GM12878 (cell line): ENCODE measurements around the gene MYH9. TPM values are rescaled to one million over a fixed set of nuclear protein-coding genes. Genes with fewer than 3 reads are reported as not detected.

ENCODE experiments used
- CHD2 ChIP-seq: IDR thresholded peaks from 2 replicates; pipeline ENCODE4 v1.6.1; 2011; ENCODE audit warnings: low read depth, low read length, improper control_type of control experiment, borderline replicate concordance
- CREB1 ChIP-seq: IDR thresholded peaks from 2 replicates; pipeline ENCODE4 v1.6.1; 2012; ENCODE audit warnings: low read depth, mild to moderate bottlenecking, inconsistent platforms
- E2F8 ChIP-seq: fragments of 450-650 bp; IDR thresholded peaks from 2 replicates; pipeline ENCODE4 v1.6.1; 2018; ENCODE audit warnings: mild to moderate bottlenecking, low read depth, moderate library complexity; ENCODE audit not compliant: partially characterized antibody
- FOXK2 ChIP-seq: fragments of 450-650 bp; IDR thresholded peaks from 2 replicates; pipeline ENCODE4 v1.6.1; 2017; ENCODE audit warnings: mild to moderate bottlenecking, moderate library complexity
- IKZF1 ChIP-seq: fragments of 450-650 bp; conservative IDR thresholded peaks from 2 replicates; pipeline ENCODE4 v1.6.1; 2017; ENCODE audit warnings: antibody characterized with exemption, mild to moderate bottlenecking
- MEF2A ChIP-seq: IDR thresholded peaks from 2 replicates; pipeline ENCODE4 v1.6.1; 2011; ENCODE audit warnings: low read depth, mild to moderate bottlenecking, low read length, moderate library complexity; ENCODE audit not compliant: insufficient read depth
- NBN ChIP-seq: fragments of 450-650 bp; IDR thresholded peaks from 2 replicates; pipeline ENCODE4 v1.6.1; 2016
- PAX8 ChIP-seq: fragments of 450-650 bp; IDR thresholded peaks from 2 replicates; pipeline ENCODE4 v1.6.1; 2017; ENCODE audit warnings: mild to moderate bottlenecking, moderate library complexity
- PML ChIP-seq: IDR thresholded peaks from 2 replicates; pipeline ENCODE4 v1.6.1; 2012; ENCODE audit warnings: low read length, inconsistent platforms
- POLR2A ChIP-seq: IDR thresholded peaks from 2 replicates; pipeline ENCODE4 v1.6.1; 2011; ENCODE audit warnings: low read depth, mild to moderate bottlenecking, low read length
- POLR2AphosphoS2 ChIP-seq: IDR thresholded peaks from 2 replicates; pipeline ENCODE4 v1.6.1; 2011; ENCODE audit warnings: low read depth, mild to moderate bottlenecking, low read length, improper control_type of control experiment, moderate library complexity
- RELB ChIP-seq: fragments of 450-650 bp; IDR thresholded peaks from 2 replicates; pipeline ENCODE4 v1.6.1; 2017; ENCODE audit warnings: low read depth, mild to moderate bottlenecking, moderate library complexity
- SIN3A ChIP-seq: IDR thresholded peaks from 2 replicates; pipeline ENCODE4 v1.6.1; 2012; ENCODE audit warnings: low read depth, low read length, improper control_type of control experiment
- SIX5 ChIP-seq: IDR thresholded peaks from 2 replicates; pipeline ENCODE4 v1.6.1; 2011; ENCODE audit warnings: mild to moderate bottlenecking, low read depth, low read length, moderate library complexity; ENCODE audit not compliant: severe bottlenecking
- SP1 ChIP-seq: IDR thresholded peaks from one replicate; pipeline ENCODE4 v1.6.1; 2011; ENCODE audit warnings: low read depth, low read length
- SRF ChIP-seq, 2 experiments: IDR thresholded peaks; 2 replicates each; pipeline ENCODE4 v1.6.1; 2011; ENCODE audit warnings: low read depth in 2 of 2, low read length in 2 of 2, mild to moderate bottlenecking in 1 of 2, moderate library complexity in 1 of 2
- STAT1 ChIP-seq: fragments of 450-650 bp; conservative IDR thresholded peaks from 2 replicates; pipeline ENCODE4 v1.6.1; 2014; ENCODE audit warnings: antibody characterized with exemption, mild to moderate bottlenecking
- STAT3 ChIP-seq: IDR thresholded peaks from 2 replicates; pipeline ENCODE4 v1.6.1; 2011; ENCODE audit warnings: low read depth, low read length, improper control_type of control experiment
- TCF12 ChIP-seq: IDR thresholded peaks from 2 replicates; pipeline ENCODE4 v1.6.1; 2011; ENCODE audit warnings: low read depth, mild to moderate bottlenecking, low read length
- ZNF592 ChIP-seq: fragments of 450-650 bp; IDR thresholded peaks from 2 replicates; pipeline ENCODE4 v1.6.1; 2017; ENCODE audit warnings: mild to moderate bottlenecking, moderate library complexity
- polyA plus RNA-seq, 11 experiments: library from polyadenylated mRNA; depleted of rRNA in 4 of 11; unstranded in 6 of 11; stranded (reverse) in 5 of 11; fragments of >200 nt; fragmentation: Nextera tagmentation in 4 of 11; fragmentation: Illumina TruSeq in 1 of 11; extraction: Ambion mirVana in 4 of 11; extraction: Trizol in 1 of 11; gene quantifications; 1 replicate in 1 of 11; 2 replicates in 10 of 11; pipeline versions ENCODE4 v1.2.1 to v1.2.3, GENCODE V29; 2011 to 2016; ENCODE audit warnings: inconsistent platforms in 2 of 11, missing spikeins in 2 of 11, low read depth in 1 of 11
- total RNA-seq, 4 experiments: library from RNA; depleted of rRNA in 3 of 4; stranded (reverse); fragments of >200 nt in 3 of 4; fragmentation: Illumina TruSeq in 1 of 4; extraction: Trizol in 1 of 4; gene quantifications; 2 replicates each; pipeline versions ENCODE4 v1.2.1 to v1.2.3, GENCODE V29; 2013 to 2021
- TF ChIP-seq, protein P1 (sequence below): IDR thresholded peaks from 2 replicates; pipeline ENCODE4 v1.6.1; 2011; ENCODE audit warnings: low read depth, mild to moderate bottlenecking, low read length, moderate library complexity, borderline replicate concordance; ENCODE audit errors: extremely low read depth

Gene MYH9
- total and polyA plus RNA-seq, 10 of the 15 experiments (the other 5 are each of a cell fraction or from before 2014, with no cell fraction given) = 5.1 to 525 (median 145) TPM

DNA sequence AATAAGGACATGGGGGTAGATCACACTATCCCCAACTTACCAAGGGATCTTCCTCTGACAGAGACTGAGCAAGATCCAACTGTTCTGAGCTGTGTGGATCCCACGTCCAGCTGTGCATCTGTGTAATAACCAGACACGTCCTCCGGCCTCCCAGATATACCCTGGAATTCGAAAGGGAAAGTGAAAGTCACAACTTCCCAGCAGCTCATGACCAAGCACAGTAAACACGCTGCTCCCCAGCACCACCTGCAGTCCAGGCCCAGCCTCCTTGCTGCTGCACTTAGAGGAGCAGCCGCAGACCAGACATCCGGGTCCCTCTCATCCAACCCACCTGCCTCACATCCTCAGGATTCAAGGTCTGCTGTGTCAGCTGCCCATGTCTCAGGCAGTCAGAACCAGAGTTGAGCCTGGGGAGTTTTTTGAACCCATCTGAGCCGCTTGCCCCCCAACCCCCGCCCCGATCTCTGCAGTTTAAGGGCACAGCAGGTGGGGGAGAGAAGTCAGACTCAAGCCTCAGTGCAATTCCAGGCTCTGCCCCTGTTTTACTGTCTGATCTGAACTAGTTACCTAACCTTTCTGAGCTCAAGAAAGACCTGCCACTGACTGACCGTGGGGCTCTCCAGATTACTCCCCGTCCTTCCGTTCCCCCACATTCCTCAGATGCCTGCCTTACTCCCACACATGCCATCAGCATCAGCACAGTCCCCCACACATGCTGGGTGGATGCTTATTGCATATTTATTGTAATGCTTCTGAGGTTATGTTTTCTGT is 148.2 kb downstream of the MYH9 start, which contains the start of gene APOL2 (continued):
- 0 out of 2 replicates have a peak, but pooled peaks have one; percentile 51 for TF ChIP-seq POLR2AphosphoS2
- TF ChIP-seq IKZF1 = peak; percentile 74
- peak; percentile 69 for TF ChIP-seq POLR2A
- TF ChIP-seq STAT3 = peak; percentile 65; the same call in 1 of the 2 replicates
- no peak for TF ChIP-seq STAT1
- TF ChIP-seq FOXK2 = peak; percentile 92
- peak; percentile 76 for TF ChIP-seq TCF12
- TF ChIP-seq PML = no peak; the same call in 1 of the 2 replicates
- TF ChIP-seq SIX5 = no peak
- TF ChIP-seq CHD2 = peak; percentile 61; the same call in 1 of the 2 replicates
- TF ChIP-seq RELB = peak; percentile 4; the same call in 1 of the 2 replicates
- TF ChIP-seq PAX8 = no peak
- TF ChIP-seq E2F8 = no peak
- TF ChIP-seq SP1 = peak; percentile 8
- 0 out of 2 replicates have a peak, but pooled peaks have one; percentile 42 for TF ChIP-seq CREB1
- TF ChIP-seq NBN = peak; percentile 53; the same call in 1 of the 2 replicates
- TF ChIP-seq ZNF592 = peak; percentile 74; the same call in 1 of the 2 replicates
- no peak for TF ChIP-seq MEF2A
- peak; percentile 70 for TF ChIP-seq SIN3A
- TF ChIP-seq, protein P1, sequence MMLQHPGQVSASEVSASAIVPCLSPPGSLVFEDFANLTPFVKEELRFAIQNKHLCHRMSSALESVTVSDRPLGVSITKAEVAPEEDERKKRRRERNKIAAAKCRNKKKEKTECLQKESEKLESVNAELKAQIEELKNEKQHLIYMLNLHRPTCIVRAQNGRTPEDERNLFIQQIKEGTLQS = no peak
- TF ChIP-seq SRF (IDR thresholded peaks at IDR 0.05; ENCODE audit: low read depth in 2 of 2, low read length in 2 of 2) = no peak
